GM21717 (cell line): ENCODE results near the gene GPANK1.

Experiments used
- ATAC-seq: cut with Tn5 transposase; IDR thresholded peaks from one replicate; pipeline ENCODE4 v1.9.1; 2021; ENCODE audit warnings: mild to moderate bottlenecking, moderate library complexity; ENCODE audit not compliant: unreplicated experiment

GPANK1 gene

DNA sequence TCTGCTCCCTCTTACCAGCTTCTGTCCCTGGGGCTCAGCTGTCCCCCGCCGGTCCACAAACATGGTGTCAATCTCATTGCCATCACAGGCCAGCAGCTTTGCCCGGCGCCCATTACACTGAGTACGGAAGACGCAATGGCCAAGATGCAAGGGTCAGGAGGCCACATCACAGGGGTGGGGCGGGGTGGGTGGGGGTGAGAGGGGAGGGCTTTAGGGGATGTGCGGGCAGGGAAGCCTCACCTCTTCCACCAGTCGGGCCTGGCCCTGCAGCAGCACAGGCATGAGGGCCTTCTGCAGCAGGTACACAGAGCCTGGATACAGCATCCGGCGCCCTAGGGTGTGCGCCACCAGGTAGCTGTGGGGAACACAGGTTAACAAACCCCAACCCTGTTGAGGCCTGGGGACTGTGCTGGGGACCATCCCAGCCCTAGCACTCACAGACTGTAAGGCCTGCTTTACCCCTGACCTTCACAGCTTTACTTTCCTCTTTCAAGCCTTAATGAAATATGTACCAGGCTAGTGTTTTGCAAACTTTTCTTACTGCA is 26.8 kb upstream of the GPANK1 start:
- no peak for ATAC-seq

DNA sequence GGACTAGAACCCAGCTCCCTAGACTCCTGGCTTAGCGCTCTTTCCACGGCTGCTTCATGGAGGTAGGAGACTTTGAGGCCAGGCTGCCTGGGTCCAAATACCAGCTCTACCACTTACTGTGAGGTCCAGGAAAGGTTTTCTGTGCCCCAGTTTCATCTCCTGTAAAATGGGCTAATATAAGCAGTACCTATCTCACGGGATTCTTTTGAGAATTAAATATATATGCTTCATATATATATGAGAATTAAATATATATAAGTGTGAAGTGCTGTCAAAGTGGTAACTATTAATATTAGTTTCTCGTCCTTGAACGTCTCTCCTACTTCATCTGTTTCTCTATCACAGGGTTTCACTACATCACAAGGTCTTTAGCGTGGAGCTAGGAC is 26.3 kb upstream of the GPANK1 start:
- no peak for ATAC-seq

DNA sequence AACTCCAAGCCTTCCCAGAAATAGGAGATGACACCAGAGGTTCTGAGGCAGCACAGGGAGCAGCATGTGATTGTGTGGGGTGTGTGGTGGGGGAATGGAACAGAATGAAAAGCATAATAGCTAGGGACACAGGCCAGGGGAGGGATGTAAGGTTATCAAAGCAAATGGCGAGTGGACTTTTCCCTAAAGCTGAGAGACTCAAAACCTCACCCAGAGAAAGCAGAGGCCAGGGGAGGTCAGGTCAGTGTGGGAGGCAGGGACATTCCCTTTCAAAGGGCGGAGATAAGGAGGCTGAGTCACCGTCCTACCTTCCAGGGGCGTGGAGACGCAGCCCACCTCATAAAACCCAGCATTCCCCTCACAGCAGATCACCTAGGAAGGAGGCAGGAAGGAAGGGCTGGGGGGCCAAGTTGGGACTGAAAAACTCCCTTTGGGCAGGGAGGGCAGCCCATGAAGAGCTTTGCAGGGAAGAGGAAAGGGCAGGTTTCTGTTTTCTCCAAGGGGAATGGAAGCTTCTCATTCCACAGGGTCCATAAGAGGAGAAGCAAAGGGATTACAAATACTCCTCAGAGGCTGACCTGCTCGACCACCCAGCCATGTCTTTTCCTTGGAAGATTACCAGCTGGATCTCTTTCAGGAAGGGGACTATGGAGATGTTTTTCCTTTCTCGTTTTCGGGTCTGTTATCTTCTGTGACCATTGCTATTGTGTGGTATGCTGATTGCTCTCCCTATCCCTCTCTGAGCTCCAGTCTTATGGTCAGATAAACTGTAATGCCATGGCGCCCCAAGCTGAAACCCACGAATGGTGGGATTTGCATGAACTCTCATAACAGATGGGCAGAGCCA is 25.7 kb upstream of the GPANK1 start:
- ATAC-seq, result no peak

DNA sequence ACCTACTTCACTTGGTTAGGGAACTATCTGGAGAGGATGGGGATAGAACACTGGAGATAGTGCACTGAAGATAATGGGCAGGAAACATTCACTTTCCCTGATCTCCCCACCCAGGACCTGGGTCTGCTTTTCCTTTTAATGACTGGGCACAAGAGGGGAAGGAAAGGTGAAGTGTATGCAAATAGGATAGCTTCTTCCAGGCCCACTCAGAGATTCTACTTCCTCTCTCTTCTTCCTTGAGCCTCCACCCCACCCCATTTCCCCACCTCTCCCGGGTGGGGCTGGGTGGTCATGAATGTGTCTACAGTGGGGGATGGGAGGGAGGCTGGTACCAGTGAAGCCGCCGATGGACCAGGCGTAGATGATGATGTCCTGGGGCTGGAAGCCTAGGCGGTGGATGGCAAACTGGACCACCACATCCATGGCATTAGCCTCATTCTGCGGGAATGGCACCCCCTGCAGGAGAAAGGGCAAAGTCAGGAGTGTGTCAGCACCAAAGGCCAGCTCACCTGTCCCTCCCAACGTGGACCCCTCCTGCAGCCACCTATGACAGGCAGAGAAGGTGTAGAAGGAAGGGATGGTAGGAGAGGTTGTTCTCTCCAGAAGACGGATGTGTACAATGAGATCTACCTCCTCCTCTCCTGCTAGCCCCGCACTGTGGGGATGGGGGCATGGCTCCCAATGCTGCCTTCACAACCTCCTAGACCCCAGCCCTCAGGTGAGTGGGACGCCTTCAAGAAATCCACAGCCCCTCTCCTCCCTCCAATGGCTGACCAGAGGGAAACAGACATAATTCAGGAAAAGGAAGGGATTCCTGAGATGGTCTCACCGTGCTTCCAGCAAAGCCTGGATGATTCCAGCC is 24.7 kb upstream of the GPANK1 start:
- ATAC-seq, result no peak

DNA sequence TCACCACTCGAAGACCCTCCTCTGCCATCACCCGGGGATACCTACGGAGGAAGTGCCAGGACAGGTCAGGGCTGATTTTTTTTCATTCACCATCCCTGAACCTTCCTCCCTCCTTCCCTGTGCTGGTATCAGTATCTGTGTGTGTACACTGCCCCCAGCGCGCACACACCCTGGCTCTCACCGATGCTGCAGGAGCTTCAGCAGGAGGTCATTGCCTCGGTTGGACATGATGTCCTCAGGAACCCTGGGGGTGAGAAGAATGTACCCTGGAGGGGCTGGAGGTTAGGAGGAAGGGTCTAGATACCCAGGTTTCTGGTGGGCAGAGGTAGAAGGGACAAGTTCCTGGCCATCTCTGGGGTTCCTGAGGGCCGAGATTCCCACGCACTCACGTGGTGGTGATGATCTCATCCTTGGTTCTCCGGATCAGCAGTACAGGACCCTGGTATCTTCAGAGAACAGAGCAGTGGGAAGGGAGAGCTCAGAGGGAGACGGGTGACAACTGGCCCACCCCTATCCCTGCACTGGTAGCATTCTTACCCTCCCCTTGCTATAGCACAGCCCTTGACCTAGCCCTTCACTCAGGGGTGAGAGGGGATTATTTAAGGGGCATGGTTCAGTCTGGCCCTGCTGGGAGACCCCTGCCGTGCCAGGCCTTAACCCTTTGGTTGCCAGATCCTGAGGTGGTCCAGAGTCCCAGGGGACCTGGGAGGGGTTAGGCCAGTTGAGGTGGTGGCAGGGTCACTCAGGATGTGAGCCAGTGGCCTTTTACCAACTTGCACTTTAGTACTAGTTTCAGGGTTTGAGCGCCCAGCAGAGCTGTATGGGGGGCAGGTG is 23.3 kb upstream of the GPANK1 start:
- ATAC-seq, result no peak

DNA sequence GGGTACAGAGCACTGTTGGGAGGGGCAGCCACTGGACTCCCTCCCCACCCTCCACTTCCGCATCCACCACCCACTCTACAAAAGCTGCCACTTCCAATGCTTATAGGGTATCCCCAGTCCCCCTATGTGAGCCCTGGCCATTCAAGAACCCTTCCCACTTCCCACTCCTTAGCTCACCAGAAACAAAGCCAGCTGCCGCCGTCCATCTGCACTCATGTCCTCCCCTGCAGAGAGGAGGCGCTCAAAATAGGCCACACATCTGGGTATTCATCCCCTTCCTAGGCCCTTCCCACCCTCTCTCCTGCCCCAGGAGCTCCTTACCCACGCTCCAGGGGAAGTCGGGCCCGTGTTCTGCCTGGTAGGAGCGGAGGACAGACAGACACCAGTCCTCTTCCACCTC is 22.5 kb upstream of the GPANK1 start:
- no peak for ATAC-seq

DNA sequence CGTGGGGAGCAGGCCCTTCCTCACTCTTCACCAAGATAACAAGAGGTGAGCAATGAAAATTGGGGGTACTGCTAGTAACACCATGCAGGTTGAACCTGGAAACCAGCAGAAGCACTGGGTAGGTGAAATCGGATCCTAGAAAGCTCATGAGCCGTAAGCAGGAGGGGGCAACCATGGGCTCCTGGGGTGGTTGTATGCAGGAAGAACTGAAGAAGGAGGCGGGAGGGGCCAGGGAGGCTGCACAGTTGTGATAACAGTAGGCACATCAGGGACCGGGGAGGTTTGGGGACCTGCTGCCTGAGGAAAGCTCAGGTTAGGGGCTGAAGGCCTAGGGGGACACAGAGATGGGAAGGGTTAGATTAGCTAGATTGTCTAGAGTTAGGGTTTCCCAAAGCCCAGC is 21.7 kb upstream of the GPANK1 start:
- no peak for ATAC-seq

DNA sequence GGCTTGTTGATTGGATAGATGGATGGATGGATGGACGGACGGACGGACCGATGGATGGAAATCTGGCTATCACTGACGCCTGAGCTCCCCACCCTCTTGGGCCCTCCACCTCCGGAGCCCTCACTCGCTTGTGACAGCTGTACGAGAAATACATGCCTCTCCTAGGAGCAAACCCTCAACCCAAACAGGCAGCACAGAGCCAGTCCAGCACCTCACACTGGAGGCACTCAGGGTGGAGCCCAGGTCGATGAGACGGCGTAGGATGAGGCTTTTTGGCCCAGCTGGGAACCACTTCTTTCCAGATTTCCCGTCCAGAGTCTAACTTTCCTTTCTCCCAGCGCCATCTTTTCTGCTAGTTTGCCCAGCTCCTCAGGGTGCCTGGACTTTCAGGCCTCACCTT is 18.8 kb upstream of the GPANK1 start:
- no peak for ATAC-seq

DNA sequence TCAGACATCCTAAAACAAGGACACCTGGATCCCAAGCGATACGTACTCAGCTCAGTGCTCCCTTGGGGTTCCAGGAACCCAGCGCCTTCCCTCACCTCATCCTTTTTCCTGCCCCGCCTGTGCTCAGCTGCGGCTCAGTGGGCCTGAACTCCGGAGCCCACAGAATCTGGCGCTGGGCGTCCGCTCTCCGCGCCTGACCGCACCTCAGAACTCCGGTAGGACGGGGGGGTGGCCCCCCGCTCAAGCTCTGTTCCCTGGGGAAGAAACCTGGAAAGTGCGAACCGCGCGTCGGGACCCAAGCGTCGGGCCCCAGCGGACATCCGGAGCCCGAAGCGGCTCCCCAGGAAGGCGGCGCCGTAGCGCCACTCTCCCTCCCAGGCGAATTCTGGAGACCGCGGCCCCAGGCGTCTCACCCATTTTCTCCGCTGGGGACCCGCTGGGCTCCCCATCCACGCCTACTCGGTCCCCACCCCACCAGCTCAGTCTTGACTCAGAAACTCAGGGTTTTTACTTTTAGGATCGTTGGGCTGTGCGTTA is 16.4 kb upstream of the GPANK1 start:
- no peak for ATAC-seq

DNA sequence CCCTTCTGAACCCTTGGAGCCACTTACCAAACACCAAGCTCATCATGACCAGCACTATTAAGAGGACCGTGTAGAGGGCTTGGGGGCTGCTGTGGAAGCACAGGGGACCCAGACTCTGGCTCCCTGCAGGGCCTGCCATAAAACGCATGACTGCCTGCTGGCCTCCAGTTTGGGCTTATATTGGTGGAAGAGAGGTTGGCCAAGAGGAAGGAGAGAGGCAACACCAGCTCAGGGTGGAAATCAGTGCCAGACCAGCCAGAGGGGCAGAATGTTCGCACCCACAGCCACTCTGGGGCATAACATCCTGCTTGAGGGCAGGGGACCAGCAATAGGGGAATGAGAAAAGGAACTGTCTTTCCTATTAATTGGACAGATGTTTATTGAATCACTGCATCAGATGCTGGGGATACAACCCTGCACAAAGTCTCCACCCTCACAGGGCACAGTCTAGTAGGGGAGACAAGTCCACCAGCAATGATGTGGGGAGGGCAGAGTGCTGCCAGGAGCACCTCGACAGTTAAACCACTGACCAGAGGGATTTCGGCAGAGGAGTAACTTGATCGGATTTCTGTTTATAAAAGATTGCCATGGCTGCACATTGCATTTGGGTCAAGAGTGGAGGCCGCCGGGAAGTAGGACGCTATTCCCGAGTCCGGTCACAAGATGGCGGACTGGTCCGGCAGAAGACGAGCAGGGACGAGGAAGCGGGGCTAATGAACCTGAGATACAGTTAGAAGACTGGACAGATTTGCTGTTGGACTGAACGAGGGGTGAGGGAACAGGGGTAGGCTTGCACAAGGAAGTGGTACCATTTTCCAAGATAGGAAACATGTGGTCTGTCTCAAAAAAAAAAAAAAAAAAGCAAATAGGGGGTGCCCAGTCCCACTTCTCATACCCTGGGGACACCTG is 15.7 kb upstream of the GPANK1 start, which contains the start of gene LY6G5C:
TSS of gene LY6G5C (minus strand) at position 842 of the 909 bp plus-strand sequence. CDS start at position 148, 694 bp downstream.
- no peak for ATAC-seq

DNA sequence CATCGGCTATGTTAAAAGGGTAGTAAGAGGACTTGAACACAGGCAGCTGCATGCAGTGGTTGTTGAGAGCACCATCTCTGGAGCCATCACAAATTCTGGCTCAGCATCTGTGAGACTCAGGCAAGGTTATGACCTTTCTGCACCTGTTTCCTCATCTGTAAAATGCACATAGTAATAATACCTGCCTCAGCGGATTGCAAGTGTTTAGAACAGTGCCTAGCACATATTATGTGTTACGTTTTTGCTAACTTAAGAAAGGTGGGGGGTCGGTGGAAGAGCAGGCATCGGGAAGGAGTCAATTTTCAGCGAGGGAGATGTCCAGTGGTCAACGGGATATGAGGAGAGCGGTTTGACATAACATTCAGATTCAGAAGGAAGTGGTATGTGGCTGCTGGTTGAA is 13.2 kb upstream of the GPANK1 start:
- ATAC-seq, result no peak

DNA sequence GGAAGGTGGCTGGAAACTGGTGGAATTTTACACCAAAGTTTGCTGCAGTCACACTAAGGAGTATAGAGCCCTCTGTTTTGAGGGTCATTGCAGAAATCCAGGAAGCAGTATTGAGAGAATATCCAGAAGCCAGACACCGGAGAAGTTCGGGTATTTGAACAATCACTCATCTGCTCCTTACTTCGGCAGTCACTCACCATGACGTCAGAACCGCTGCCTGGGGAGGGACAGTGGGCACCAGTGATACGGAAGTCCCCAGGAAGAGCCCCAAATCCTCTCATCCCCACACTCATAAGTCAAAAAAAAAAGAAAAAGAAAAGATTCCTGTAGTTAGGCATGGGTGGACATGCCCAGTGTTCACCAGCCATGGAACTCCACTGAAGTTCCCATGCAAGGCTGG is 12.1 kb upstream of the GPANK1 start:
- no peak for ATAC-seq

DNA sequence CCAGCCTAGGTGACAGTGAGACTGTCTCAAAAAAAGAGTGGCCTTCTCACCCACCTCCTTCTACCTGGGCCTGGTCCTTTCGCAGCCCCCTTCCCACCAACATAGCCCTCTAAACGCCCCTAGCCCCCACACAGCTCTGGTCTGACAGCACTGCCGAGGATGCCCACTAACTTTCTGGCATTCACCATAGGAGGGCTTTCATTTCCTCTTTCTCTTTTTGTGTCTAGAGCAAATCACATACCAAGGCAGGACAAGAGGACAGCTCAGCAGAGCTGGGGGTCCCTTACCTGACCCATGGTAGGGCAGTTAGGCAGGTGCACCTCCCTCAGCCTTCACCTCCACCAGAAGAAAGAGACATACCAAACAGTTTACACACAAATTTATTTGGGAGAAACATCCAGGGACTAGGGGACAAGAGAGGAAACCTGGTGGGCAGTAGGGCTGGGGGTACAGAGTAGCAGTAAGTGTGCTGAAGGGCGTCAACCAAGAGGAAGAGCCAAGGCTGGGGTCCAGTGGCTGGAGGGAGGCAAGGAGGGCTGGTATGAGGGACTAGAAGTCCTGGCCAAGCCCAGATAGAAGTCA is 11.6 kb upstream of the GPANK1 start:
- no peak for ATAC-seq

DNA sequence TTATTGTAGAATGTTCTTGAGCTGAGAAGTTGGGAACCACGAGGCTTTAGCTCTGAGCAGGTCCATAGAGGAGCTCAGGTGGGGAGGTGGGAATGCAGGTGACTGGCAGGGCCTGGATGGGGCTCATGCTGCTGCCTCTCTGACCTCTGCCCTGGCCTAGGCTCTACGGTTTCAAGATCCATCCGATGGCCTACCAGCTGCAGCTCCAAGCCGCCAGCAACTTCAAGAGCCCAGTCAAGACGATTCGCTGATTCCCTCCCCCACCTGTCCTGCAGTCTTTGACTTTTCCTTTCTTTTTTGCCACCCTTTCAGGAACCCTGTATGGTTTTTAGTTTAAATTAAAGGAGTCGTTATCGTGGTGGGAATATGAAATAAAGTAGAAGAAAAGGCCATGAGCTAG is 4.9 kb upstream of the GPANK1 start, which contains the start of gene LY6G5B:
TSS of gene LY6G5B (plus strand) at position 301 of the 400 bp plus-strand sequence. CDS start 975 bp downstream, outside the sequence.
- no peak for ATAC-seq

DNA sequence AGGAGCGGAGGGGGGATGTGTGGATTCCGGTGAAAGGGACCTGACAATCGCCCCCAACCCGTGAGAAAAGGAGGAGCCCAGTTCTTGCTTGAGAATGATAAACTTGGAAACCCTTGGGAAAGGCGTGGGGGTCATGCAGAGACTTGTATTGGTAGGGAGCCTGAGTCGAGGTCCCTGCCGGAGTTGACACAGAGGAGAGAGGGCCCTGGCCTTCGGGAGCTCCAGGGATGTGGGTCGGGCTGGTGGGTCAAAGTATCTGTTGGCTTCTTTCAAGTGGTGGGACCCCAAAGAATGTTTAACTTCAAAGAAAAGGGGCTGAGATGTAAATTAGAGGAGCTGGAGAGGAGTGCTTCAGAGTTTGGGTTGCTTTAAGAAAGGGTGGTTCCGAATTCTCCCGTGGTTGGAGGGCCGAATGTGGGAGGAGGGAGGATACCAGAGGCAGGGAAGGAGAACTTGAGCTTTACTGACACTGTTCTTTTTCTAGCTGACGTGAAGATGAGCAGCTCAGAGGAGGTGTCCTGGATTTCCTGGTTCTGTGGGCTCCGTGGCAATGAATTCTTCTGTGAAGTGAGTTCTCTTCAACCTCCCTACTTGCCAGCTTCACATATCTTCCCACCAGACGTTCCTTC is 1.7 kb upstream of the GPANK1 start:
- ATAC-seq, result no peak

DNA sequence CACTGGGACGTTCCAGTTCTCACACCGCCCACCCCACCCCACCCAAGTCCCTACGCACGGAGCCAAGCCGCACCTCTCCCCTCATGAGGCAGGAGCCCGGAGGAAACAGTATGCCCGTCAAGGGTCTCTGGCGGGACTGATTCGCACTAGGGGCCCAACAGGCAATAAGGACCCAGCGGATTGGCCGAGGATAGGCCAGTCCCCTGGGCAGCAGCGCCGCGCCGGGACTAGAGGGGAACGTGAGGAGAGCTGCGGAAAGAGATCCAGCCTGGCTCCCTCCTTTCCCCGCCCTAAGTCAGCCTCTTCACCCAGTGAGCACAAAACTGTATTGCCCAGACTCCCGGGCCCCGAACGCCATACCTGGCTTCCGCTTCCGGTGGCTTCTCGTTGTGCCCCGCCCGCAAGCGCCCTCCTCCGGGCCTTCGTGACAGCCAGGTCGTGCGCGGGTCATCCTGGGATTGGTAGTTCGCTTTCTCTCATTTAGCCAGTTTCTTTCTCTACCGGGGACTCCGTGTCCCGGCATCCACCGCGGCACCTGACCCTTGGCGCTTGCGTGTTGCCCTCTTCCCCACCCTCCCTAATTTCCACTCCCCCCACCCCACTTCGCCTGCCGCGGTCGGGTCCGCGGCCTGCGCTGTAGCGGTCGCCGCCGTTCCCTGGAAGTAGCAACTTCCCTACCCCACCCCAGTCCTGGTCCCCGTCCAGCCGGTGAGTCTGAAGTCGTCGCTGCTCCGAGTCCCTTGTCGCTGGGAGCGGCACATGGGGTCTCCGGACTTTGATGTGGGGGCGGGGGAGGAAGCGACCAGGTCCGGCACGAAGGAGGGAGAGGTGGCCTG is 922 bp upstream of the GPANK1 start, which contains the start of gene CSNK2B:
TSS of gene CSNK2B (plus strand) at position 580 of the 836 bp plus-strand sequence. CDS start 752 bp downstream, outside the sequence.
- peak; percentile 65 for ATAC-seq

DNA sequence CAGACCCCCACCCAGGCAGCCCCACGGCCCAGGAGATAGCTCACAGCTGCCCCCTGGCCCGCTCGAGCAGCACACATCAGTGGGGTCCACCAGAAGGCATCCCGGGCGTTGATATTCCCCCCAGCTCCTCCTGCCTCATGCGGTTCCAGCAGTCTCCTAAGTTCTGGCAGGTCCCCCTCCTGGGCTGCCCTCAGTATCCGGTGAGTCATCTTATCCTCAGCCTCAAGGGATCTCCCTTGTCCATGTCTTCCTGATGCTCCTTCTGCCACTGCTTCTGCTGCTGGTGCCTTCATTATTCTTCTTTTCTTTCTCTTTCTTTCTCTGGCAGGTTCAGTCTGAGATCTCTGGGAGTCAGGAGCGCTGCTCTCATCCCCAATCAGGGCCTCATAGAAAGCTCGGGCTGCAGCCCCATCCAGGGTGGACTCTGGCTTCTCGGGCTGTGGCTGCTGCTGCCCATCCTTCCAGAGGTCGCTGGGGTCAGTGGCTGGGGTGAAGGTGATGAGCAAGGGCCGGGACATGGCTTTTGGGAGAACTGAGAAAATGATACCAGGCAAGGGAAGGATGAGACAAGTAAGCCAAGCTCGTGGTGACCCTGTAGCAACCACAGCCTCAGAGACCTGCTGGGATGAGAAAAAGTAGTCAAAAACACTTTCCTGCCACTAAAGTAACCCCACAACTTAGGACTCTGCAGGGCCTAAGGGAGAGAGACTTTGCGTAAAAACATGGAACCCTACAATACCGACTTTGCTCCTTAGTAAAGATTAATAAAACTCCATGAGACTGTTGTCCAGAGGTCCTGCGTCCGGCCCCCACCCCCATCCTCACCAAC is 622 bp downstream of the GPANK1 start:
- no peak for ATAC-seq
